GM13977 (cell line): Measurements from ENCODE around the gene DDO.
"Not testable (repeated sequence)": the region's sequence is repeated elsewhere in the genome, so short reads cannot be mapped to it uniquely, and the experiment has no call there.

Experiments
- DNase-seq: peaks from one replicate; pipeline ENCODE4 v3.0.0; 2012; ENCODE audit warnings: low spot score
- CTCF ChIP-seq: IDR thresholded peaks from 2 replicates; pipeline ENCODE4 v1.5.1; 2012; ENCODE audit warnings: mild to moderate bottlenecking, control low read depth; ENCODE audit not compliant: insufficient read depth; ENCODE audit errors: extremely low read depth, missing control alignments
- in situ Hi-C: fragments of 300-500 bp; cut with MboI; formaldehyde crosslinking; loops from one replicate; pipeline ENCODE4 v1.12.0; 2022; ENCODE audit warnings: low sequenced_read_pairs, low pct_unique_long_range_greater_than_20kb, mixed read lengths, inconsistent platforms; ENCODE audit not compliant: unreplicated experiment

DDO gene

GRCh38 chr6:110354153-110354552 lies 61.2 kb downstream of the DDO start:
- no peak for DNase-seq
- in situ Hi-C loops = no loop called here
- no peak for TF ChIP-seq CTCF

- DNase-seq = no peak
- in situ Hi-C loops = no loop called here
- no peak for TF ChIP-seq CTCF
Measured at GRCh38 chr6:110353457-110354001, 61.8 kb downstream of the DDO start.

- no peak for DNase-seq
- in situ Hi-C loops = no loop called here
- no peak for TF ChIP-seq CTCF
Measured at GRCh38 chr6:110352563-110353262, 62.7 kb downstream of the DDO start.

DNA sequence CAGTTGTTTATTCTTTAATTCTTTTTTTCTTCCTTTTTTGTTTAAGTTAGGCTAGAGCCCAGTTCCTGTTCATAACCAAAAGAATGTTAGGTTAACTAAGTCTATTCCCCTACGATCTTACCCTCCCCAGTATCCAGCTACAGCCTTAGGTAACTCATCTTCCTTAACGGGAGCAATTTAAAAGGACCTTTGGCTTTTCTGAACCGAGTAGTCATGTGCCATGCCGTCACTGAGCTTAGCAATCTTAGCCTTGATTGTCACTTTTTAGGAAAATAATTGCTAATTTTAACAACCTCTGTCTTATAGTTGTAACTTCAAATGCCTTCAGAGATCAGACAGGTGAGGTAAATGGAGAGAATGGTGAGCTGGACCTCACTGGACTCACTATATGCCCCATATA lies 63.4 kb downstream of the DDO start:
- DNase-seq = no peak
- TF ChIP-seq CTCF = no peak
- in situ Hi-C loops = no loop called here

DNA sequence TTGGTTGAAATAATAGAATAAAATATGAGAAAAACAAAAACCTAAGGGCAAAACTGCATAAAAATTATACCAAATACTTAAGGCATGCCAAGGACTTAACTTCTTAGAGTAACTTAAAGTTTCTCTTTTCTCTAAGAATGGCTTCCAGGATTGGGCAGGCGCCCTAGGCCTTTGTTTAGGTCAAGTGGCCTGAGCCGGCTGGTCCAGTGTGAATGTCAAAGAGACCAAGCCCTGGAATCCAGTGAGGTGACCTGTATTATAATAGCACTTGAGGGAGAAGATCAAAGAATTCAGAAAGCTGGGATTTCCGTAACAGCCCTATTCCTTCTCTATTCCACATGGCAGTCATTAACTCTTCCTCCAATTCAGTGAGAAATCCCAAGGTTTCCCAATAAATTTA lies 63.8 kb downstream of the DDO start:
- no peak for TF ChIP-seq CTCF
- no peak for DNase-seq
- in situ Hi-C loops = no loop called here

- in situ Hi-C loops, DNase-seq: not testable (repeated sequence)
Measured at GRCh38 chr6:110350593-110350992, 64.8 kb downstream of the DDO start.

DNA sequence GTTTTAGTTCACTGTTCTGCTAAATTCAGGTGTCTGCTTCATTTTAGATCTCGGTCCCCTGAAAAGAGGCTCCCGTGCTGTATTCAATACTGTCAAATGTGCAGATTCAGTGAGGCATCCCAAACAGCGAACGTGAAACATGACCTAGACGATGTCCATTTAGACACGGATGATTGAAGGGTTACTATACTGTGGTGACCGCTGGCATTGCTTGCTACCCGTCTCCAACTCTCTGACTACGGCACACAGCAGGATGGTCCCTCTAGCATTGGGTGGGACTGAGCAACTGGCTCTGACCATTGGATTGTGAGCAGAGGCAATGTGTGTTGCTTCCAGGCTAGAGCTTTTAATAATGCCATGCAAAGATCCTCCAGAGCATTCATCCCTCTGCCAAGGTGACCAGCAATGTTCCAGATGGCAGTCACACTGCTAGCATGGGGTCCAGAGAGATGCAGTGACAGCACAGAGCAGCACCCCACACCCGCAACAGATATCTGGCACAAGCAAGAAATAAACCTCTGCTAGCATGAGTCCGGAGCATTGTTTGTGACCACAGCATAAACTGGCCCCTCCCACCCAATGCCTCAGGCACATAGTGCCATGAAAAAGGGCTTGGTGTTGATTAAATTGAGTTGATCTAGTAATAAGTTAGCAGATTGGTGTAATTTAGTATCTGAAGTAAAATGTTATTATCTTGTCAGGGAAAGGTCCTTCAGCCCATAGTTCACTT lies 66.2 kb downstream of the DDO start:
- DNase-seq = no peak
- no peak for TF ChIP-seq CTCF
- in situ Hi-C loops = no loop called here
